GM10266 (cell line): ENCODE data around the gene PDE11A.

Source experiments
- DNase-seq: peaks from one replicate; pipeline ENCODE4 v3.0.0; 2012; ENCODE audit errors: extremely low spot score
- CTCF ChIP-seq: IDR thresholded peaks from 2 replicates; pipeline ENCODE4 v1.5.1; 2012; ENCODE audit warnings: mild to moderate bottlenecking, low read depth; ENCODE audit not compliant: control insufficient read depth, insufficient read depth; ENCODE audit errors: missing control alignments

The PDE11A gene

GRCh38 chr2:177711483-177712265, 360.9 kb downstream of the PDE11A start:
- no peak for TF ChIP-seq CTCF
- DNase-seq, result no peak

GRCh38 chr2:177710889-177711288, 361.7 kb downstream of the PDE11A start:
- TF ChIP-seq CTCF, result no peak

GRCh38 chr2:177709986-177710401, 362.6 kb downstream of the PDE11A start:
- no peak for DNase-seq
- no peak for TF ChIP-seq CTCF

More at GRCh38 chr2:177710889-177711288, 361.7 kb downstream of the PDE11A start:
- no peak for DNase-seq

- no peak for DNase-seq
Measured at GRCh38 chr2:177708660-177709444, 363.7 kb downstream of the PDE11A start.

GRCh38 chr2:177708106-177708505, 364.5 kb downstream of the PDE11A start:
- no peak for DNase-seq
- TF ChIP-seq CTCF, result no peak

More at GRCh38 chr2:177708660-177709444, 363.7 kb downstream of the PDE11A start:
- TF ChIP-seq CTCF, result no peak

GRCh38 chr2:177705511-177706173, 366.9 kb downstream of the PDE11A start:
- TF ChIP-seq CTCF, result no peak
- no peak for DNase-seq
